ENCODE results near the gene OR51B4.
"Not testable (repeated sequence)": the region's sequence is repeated elsewhere in the genome, so short reads cannot be mapped to it uniquely, and the experiment has no call there.

OR51B4 gene

DNA sequence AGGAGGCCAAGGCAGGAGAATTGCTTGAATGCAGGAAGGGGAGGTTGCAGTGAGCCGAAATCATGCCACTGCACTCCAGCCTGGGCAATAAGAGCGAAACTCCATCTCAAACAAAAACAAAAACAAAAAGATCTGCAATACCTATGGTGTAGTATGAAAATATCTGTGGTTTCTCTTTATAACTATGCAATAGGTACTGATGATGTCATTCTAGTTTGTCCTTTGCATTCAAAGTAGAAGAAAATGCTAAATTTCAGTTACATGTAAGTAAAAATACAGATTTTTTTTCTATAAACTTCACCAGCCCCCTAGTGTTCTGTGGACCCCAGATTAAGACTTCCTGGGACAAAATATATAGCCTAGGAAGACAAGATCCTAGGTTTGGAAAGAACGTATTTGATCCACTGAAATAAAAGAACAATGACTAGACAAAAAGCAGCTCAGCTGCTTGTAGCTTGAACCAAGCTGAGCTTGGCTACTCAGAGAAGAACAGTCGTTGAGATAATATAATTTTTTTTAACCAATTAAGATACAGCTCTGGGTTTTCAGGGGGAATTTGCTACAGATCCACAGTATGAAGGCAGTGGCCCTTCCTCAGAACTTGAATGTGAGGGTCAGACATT is 29.2 kb downstream of the OR51B4 start:
- no peak for DNase-seq (ENCODE audit: low spot score)

DNA sequence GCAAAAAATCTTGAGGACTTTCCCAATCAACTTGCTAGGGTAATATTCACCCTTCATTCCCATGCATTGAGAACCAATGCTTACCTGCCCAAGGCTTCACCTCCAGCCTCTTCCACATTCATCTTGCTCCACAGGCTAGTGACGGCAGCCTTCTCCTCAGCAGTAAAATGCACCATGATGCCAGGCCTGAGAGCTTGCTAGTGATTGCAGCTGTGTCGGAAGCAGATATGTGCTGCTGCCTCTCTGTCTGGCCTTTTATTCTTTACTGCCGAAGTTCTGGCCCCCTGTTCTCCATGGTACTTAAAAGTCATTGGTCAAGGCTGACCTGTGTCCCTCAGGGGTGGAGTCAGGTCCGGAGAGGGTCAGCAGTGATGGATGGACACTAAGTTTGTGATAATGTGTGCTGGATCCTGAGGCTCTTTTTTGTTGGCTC is 32.0 kb downstream of the OR51B4 start, which contains the start of gene HBE1:
HBE1 (minus strand) TSS at position 231 of the 433 bp plus-strand sequence; CDS start at position 176, 55 bp downstream.
- DNase-seq (ENCODE audit: low spot score): no peak

- DNase-seq (ENCODE audit: low spot score): no peak
These were observed 34.6 kb downstream of the OR51B4 start for GRCh38 chr11:5267033-5267563.

- no peak for DNase-seq (ENCODE audit: low spot score)
These were observed 35.1 kb downstream of the OR51B4 start for GRCh38 chr11:5266609-5267008.

DNA sequence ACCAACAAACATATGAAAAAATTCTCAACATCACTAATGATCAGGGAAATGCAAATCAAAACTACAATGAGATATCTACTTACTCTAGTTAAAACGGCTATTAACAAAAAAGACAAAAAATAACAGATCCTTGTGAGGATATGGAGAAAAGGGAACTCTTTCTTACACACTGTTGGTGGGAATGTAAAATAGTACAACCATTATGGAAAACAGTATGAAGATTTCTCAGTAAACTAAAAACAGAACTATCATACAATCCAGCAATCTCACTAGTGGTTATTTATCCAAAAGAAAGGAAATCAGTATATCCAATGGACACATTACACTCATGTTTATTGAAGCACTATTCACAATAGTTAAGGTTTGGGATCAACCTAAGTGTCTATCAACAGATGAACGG is 35.9 kb downstream of the OR51B4 start:
- DNase-seq (ENCODE audit: low spot score): no peak

DNA sequence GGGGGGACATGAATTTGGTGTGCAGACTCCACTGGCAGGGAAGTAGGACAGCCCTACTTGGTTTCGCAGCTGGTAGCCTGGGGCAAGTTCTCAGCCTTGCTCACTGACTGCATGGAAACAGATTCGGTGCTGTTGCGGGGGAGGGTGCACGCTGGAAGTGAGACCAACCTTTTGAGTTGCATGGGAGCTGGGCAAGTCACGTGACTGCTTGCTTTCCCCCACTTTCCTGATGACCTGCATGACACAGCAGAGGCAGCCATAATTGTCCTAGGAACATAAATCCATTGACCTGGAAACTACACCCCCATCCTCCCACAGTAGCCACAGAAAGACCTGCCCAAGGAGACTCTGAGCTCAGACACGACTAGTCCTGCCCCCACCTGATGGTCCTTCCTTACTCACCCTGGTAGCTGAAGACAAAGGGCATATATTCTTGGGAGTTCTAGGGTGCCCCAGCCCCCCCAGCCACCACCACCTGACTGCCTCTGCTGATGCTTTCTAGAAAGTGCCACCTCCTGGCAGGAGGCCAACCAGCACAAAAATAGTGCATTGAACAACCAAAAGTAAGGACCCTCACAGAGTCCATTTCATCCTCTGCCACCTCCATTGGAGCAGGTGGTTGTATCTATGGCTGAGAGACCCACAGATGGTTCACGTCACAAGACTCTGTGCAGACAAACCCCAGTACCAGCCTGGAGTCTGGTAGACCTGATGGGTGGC is 43.0 kb downstream of the OR51B4 start:
- no peak for DNase-seq (ENCODE audit: low spot score)

GRCh38 chr11:5257296-5257695 is 44.5 kb downstream of the OR51B4 start:
- DNase-seq (ENCODE audit: low spot score): no peak

- DNase-seq (ENCODE audit: low spot score): not testable (repeated sequence)
These were observed 46.9 kb downstream of the OR51B4 start, which contains the start of gene HBG2 for GRCh38 chr11:5254646-5255413. Gene HBG2, minus strand, starts transcription at chr11:5254781. Its CDS starts 53 bp downstream, at chr11:5254728.

DNA sequence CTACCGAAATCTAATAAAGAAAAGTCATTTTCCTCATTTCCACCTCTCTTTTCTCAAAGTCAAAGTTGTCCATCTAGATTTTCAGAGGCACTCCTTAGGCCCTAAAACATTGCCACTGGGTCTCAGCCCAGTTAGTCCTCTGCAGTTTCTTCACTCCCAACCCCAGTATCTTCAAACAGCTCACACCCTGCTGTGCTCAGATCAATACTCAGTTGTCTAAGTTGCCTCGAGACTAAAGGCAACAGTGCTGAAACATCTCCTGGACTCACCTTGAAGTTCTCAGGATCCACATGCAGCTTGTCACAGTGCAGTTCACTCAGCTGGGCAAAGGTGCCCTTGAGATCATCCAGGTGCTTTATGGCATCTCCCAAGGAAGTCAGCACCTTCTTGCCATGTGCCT is 47.7 kb downstream of the OR51B4 start:
- DNase-seq (ENCODE audit: low spot score): not testable (repeated sequence)

GRCh38 chr11:5253440-5253839 is 48.3 kb downstream of the OR51B4 start:
- DNase-seq (ENCODE audit: low spot score): not testable (repeated sequence)

DNA sequence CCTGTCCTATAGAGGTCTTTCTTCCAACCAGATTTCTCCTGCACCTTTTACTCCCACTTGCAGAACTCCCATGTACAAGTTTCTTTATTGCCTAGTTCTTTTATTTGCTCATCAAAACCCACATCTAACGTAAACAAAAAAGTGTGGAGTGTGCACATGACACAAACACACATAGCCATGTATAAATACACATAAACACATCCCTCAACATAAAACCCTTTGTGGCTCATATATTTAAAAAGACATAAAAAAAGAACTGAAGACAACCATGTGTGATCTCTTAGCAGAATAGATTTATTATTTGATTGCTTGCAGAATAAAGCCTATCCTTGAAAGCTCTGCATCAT is 48.9 kb downstream of the OR51B4 start:
- DNase-seq (ENCODE audit: low spot score): no peak

DNA sequence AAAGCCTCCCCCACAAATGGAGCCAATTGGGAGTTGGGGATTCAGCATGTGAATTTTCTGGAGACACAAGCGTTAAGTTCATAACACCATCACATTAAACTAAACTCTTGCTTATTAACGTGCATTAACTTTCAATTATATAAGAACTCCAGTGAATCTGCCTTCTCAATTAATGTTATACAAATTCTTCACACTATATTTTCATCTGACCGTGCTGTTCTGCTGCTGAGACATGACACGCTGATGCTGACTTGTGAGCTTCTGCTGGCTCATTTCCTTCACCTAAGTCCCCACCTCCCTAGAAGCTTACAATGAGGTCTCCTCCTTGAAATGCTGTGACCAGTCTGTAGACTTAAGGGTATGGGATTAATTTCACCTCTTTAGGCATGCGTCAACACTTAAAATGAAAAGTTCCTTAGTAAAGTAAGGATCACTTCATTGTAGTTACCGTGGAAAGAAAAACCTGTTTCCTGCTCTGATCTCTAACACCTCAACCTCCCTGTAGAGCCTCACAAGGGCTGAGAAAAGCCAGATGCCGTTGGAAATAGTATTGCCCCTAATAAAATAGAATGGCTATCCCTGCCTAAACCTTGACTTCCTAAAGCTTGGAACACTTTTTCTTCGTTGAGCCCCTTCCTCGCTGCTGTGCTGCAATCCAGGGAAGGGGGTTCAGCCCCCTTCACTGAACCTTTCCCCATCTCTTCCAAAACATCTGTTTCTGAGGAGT is 49.4 kb downstream of the OR51B4 start:
- DNase-seq (ENCODE audit: low spot score): no peak

GRCh38 chr11:5251746-5252145 is 50.0 kb downstream of the OR51B4 start:
- DNase-seq (ENCODE audit: low spot score): no peak

Data from CD4-positive, alpha-beta T cell treated with Interleukin-15 for 4 hours (primary cell).